Ishikawa (cell line): ENCODE results near the gene JAML.
A peak's percentile ranks its signal among the peaks of the same experiment; 100 is the strongest.

ENCODE experiments used
- CEBPB ChIP-seq: IDR thresholded peaks from 2 replicates; pipeline ENCODE4 v1.6.1; 2012
- CREB1 ChIP-seq: IDR thresholded peaks from 2 replicates; pipeline ENCODE4 v1.6.1; 2012; ENCODE audit warnings: low read depth
- EGR1 ChIP-seq: IDR thresholded peaks from 2 replicates; pipeline ENCODE4 v1.6.1; 2012
- EP300 ChIP-seq: IDR thresholded peaks from 2 replicates; pipeline ENCODE4 v1.6.1; 2012; ENCODE audit warnings: borderline replicate concordance
- FOXM1 ChIP-seq: IDR thresholded peaks from 2 replicates; pipeline ENCODE4 v1.6.1; 2012; ENCODE audit warnings: low read depth, borderline replicate concordance
- MAX ChIP-seq: IDR thresholded peaks from 2 replicates; pipeline ENCODE4 v1.6.1; 2012
- NFIC ChIP-seq: IDR thresholded peaks from 2 replicates; pipeline ENCODE4 v1.6.1; 2012
- RAD21 ChIP-seq: IDR thresholded peaks from 2 replicates; pipeline ENCODE4 v1.6.1; 2012; ENCODE audit warnings: low read depth
- REST ChIP-seq: IDR thresholded peaks from 2 replicates; pipeline ENCODE4 v1.6.1; 2012; ENCODE audit warnings: low read depth, mild to moderate bottlenecking
- TAF1 ChIP-seq: IDR thresholded peaks from 2 replicates; pipeline ENCODE4 v1.6.1; 2012; ENCODE audit warnings: low read depth, mild to moderate bottlenecking
- TCF12 ChIP-seq: IDR thresholded peaks from 2 replicates; pipeline ENCODE4 v1.6.1; 2012; ENCODE audit warnings: low read depth
- TEAD4 ChIP-seq: IDR thresholded peaks from 2 replicates; pipeline ENCODE4 v1.6.1; 2012
- USF1 ChIP-seq: IDR thresholded peaks from 2 replicates; pipeline ENCODE4 v1.6.1; 2012
- YY1 ChIP-seq: IDR thresholded peaks from 2 replicates; pipeline ENCODE4 v1.6.1; 2012; ENCODE audit warnings: low read depth
- ZBTB7A ChIP-seq: IDR thresholded peaks from 2 replicates; pipeline ENCODE4 v1.6.1; 2012; ENCODE audit warnings: low read depth

JAML gene

GRCh38 chr11:118224511-118225188 lies at the start of gene JAML:
TSS of gene JAML (minus strand) at chr11:118225011. CDS start at chr11:118214866, 10,145 bp downstream.
- no peak for TF ChIP-seq YY1
- TF ChIP-seq TCF12, result no peak
- no peak for TF ChIP-seq MAX
- no peak for TF ChIP-seq CREB1
- no peak for TF ChIP-seq NFIC
- TF ChIP-seq EGR1, result no peak
- no peak for TF ChIP-seq CEBPB
- TF ChIP-seq FOXM1, result no peak
- TF ChIP-seq RAD21, result no peak
- no peak for TF ChIP-seq USF1
- no peak for TF ChIP-seq EP300
- no peak for TF ChIP-seq TEAD4
- no peak for TF ChIP-seq ZBTB7A
- TF ChIP-seq REST, result no peak
- no peak for TF ChIP-seq TAF1

GRCh38 chr11:118274186-118274585 lies 49.4 kb upstream of the JAML start:
- TF ChIP-seq TAF1, result no peak

- TF ChIP-seq TAF1, result no peak
- TF ChIP-seq RAD21, result no peak
- TF ChIP-seq YY1, result no peak
- TF ChIP-seq ZBTB7A, result no peak
- TF ChIP-seq TEAD4, result no peak
- no peak for TF ChIP-seq CEBPB
- no peak for TF ChIP-seq NFIC
- TF ChIP-seq TCF12, result no peak
- no peak for TF ChIP-seq FOXM1
- TF ChIP-seq EP300, result no peak
- no peak for TF ChIP-seq EGR1
Observed at GRCh38 chr11:118272001-118272400, 47.2 kb upstream of the JAML start.

GRCh38 chr11:118267486-118267885 lies 42.7 kb upstream of the JAML start:
- no peak for TF ChIP-seq ZBTB7A
- TF ChIP-seq YY1, result no peak
- TF ChIP-seq RAD21, result no peak
- TF ChIP-seq MAX, result no peak
- TF ChIP-seq FOXM1, result no peak
- TF ChIP-seq EGR1, result no peak
- no peak for TF ChIP-seq CEBPB

GRCh38 chr11:118265954-118266353 lies 41.1 kb upstream of the JAML start:
- TF ChIP-seq NFIC, result peak; percentile 43
- no peak for TF ChIP-seq RAD21

GRCh38 chr11:118264569-118265465 lies 40.0 kb upstream of the JAML start:
- TF ChIP-seq CEBPB, result no peak
- TF ChIP-seq TAF1, result no peak
- TF ChIP-seq TEAD4, result no peak
- TF ChIP-seq RAD21, result no peak
- TF ChIP-seq ZBTB7A, result no peak
- no peak for TF ChIP-seq REST
- TF ChIP-seq MAX, result no peak
- no peak for TF ChIP-seq CREB1
- no peak for TF ChIP-seq TCF12
- TF ChIP-seq NFIC, result no peak
- no peak for TF ChIP-seq EGR1
- TF ChIP-seq USF1, result no peak
- no peak for TF ChIP-seq EP300
- TF ChIP-seq YY1, result no peak
- TF ChIP-seq FOXM1, result no peak
